Erythroblast (primary cell): ENCODE measurements around the gene TPCN2.

Source experiments
- GATA1 ChIP-seq: IDR thresholded peaks from 2 replicates; pipeline ENCODE4 v1.6.1; 2011; ENCODE audit warnings: low read depth, mild to moderate bottlenecking, control low read depth, low read length, moderate library complexity
- POLR2A ChIP-seq: IDR thresholded peaks from 2 replicates; pipeline ENCODE4 v1.6.1; 2011; ENCODE audit warnings: mild to moderate bottlenecking, low read length

DNA sequence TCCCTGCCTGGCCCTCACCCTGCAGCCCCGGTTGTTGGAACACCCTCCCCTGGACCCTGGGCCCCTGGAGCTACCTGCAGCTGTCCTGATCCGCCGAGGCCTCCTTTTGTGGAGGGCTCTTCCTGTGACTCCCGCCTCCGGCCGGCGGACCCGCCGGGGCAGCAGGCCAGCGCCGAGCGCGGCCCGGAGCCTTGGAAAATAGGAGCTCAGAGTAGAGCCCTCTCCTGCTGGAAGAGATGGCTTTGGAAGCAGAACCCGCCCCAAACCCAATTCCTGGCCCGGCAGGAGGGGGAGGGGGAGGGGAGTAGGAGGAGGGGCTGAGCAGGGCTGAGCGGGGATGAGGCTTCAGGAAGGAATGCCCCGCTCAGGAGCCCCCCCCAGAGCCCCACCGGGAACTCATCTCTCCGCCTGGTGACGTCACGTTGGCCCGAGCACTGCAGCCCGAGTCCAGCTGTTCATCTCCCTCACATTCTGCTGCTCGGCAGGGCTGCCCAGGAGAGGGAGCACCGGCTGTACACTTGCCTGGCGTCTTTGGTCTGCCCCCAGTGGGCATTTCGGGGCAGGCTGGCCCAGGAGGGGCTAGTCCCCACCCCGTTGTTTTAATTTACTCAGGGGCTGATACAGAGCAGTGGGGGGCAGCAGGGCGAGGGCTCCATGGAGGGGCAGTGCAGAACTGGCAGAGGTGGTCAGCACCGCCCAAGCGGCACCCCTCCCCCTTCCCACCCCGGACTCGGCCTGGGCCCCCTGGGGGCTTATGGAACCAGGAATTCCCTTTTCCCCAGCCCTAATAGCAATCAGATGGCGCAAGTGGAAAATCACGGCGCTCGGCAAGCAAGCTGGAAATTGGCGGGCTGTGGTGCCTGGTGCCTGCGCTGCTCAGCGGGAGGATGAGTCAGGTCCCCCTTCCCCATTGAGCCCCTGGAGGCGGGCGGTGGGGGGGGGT, 35.5 kb upstream of the TPCN2 start, which contains the start of gene MRGPRF:
- TF ChIP-seq POLR2A (no peak), GATA1 (no peak)
